ENCODE data around the gene MPZL1.

DNA sequence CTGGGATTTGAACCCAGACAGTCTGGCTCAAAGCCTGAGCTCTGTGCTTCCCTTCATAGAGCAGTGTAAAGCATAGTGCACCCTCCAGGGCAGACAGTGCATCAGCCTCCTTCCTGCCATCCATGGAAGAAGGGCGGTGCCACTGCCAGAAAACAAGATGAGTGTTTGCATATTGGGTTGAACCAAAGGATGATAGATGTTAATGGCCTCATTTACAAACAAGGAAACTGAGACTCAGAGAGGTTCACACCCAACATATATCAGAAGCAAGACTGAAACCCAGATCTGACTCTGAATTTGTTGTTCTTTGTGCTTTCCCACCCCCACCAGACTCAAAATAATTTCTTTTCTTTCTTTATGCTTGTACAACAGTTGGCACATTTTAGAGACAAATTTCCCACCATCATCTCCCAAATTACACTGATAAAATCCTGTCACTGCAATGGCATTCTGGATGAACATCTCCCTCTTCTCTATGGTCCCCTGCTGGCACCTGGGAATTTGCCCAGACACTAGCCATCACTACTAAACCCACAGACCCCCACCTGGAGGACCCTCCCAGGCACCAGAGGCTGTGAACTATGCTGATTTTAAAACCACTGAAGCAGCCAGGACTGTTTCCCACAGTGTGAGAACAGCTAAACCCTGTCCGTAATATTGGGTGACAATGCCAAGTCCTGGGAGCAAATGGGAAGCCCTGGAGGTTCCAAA is 45.4 kb upstream of the MPZL1 start:
- no peak for TF ChIP-seq JUND (IDR thresholded peaks at IDR 0.05; ENCODE audit: low read length)
- TF ChIP-seq YY1 (IDR thresholded peaks at IDR 0.05; ENCODE audit: low read depth, low read length), result no peak
- TF ChIP-seq CTCF (IDR thresholded peaks at IDR 0.05; ENCODE audit: control extremely low read depth in 1 of 3, insufficient read depth in 1 of 3, low read depth in 1 of 3, low read length in 3 of 3), result no peak
- TF ChIP-seq POLR2A (IDR thresholded peaks at IDR 0.05; ENCODE audit: control extremely low read depth in 1 of 2, low read depth in 2 of 2, low read length in 2 of 2), result no peak
- no peak for TF ChIP-seq NRF1 (IDR thresholded peaks at IDR 0.05; ENCODE audit: low read depth, low read length)
- TF ChIP-seq SIN3A (conservative IDR thresholded peaks at IDR 0.05 in 1 of 2, IDR thresholded peaks at IDR 0.05 in 1 of 2; ENCODE audit: low read depth in 1 of 2, low read length in 2 of 2), result no peak
- no peak for TF ChIP-seq CBX8 (IDR thresholded peaks at IDR 0.05; ENCODE audit: borderline replicate concordance, low read depth, low read length)
- TF ChIP-seq SP1 (IDR thresholded peaks at IDR 0.05; ENCODE audit: low read depth, low read length), result no peak
- TF ChIP-seq CHD1 (IDR thresholded peaks at IDR 0.05; ENCODE audit: low read depth, low read length), result no peak
- TF ChIP-seq SP2 (IDR thresholded peaks at IDR 0.05; ENCODE audit: low read length), result no peak
